SK-N-SH treated with all-trans-retinoic acid at 6 μM for 48 hours (cell line): ENCODE measurements around the gene TMEM156.

ENCODE experiments used
- BACH2 ChIP-seq: fragments of 250-450 bp; sonication (Bioruptor Pico); IDR thresholded peaks from 2 replicates; pipeline ENCODE4 v1.9.0; 2021; ENCODE audit warnings: mild to moderate bottlenecking, borderline replicate concordance
- CSDC2 ChIP-seq: fragments of 250-450 bp; sonication (Bioruptor Pico); IDR thresholded peaks from 2 replicates; pipeline ENCODE4 v1.5.0; 2020; ENCODE audit warnings: mild to moderate bottlenecking, moderate library complexity
- ESRRG ChIP-seq: fragments of 250-450 bp; sonication (Bioruptor Pico); IDR thresholded peaks from 2 replicates; pipeline ENCODE4 v1.6.1; 2021; ENCODE audit warnings: mild to moderate bottlenecking
- GLIS3 ChIP-seq: fragments of 250-450 bp; sonication (Bioruptor Pico); IDR thresholded peaks from 2 replicates; pipeline ENCODE4 v1.5.0; 2020; ENCODE audit warnings: mild to moderate bottlenecking, moderate library complexity
- ISL1 ChIP-seq: fragments of 250-450 bp; sonication (Bioruptor Pico); IDR thresholded peaks from 2 replicates; pipeline ENCODE4 v2.1.2; 2022; ENCODE audit warnings: mild to moderate bottlenecking, moderate library complexity
- OSR1 ChIP-seq: fragments of 250-450 bp; sonication (Bioruptor Pico); IDR thresholded peaks from 2 replicates; pipeline ENCODE4 v1.8.0; 2022; ENCODE audit warnings: moderate library complexity, mild to moderate bottlenecking, inconsistent platforms
- ZFP30 ChIP-seq: fragments of 450-650 bp; formaldehyde crosslinking; IDR thresholded peaks from 2 replicates; pipeline ENCODE4 v1.5.0; 2022; ENCODE audit warnings: mild to moderate bottlenecking, moderate library complexity
- ZNF565 ChIP-seq: fragments of 450-650 bp; formaldehyde crosslinking; conservative IDR thresholded peaks from 2 replicates; pipeline ENCODE4 v1.5.0; 2020; ENCODE audit warnings: low read depth, mild to moderate bottlenecking, moderate library complexity
- ZNF70 ChIP-seq: fragments of 450-650 bp; formaldehyde crosslinking; IDR thresholded peaks from 2 replicates; pipeline ENCODE4 v1.5.0; 2020; ENCODE audit warnings: mild to moderate bottlenecking, moderate library complexity
- ZNF8 ChIP-seq: fragments of 450-650 bp; formaldehyde crosslinking; IDR thresholded peaks from 2 replicates; pipeline ENCODE4 v1.5.0; 2020; ENCODE audit warnings: mild to moderate bottlenecking, moderate library complexity
- TF ChIP-seq, protein P1 (sequence below): fragments of 250-450 bp; sonication (Bioruptor Pico); IDR thresholded peaks from 2 replicates; pipeline ENCODE4 v1.5.0; 2020; ENCODE audit warnings: mild to moderate bottlenecking, moderate library complexity
- TF ChIP-seq, protein P2 (sequence below): fragments of 250-450 bp; sonication (Bioruptor Pico); IDR thresholded peaks from 2 replicates; pipeline ENCODE4 v1.8.0; 2020; ENCODE audit warnings: mild to moderate bottlenecking, moderate library complexity, borderline replicate concordance
- TF ChIP-seq, protein P3 (sequence below): fragments of 250-450 bp; sonication (Bioruptor Pico); IDR thresholded peaks from 2 replicates; pipeline ENCODE4 v1.5.1; 2021; ENCODE audit warnings: mild to moderate bottlenecking, moderate library complexity

DNA sequence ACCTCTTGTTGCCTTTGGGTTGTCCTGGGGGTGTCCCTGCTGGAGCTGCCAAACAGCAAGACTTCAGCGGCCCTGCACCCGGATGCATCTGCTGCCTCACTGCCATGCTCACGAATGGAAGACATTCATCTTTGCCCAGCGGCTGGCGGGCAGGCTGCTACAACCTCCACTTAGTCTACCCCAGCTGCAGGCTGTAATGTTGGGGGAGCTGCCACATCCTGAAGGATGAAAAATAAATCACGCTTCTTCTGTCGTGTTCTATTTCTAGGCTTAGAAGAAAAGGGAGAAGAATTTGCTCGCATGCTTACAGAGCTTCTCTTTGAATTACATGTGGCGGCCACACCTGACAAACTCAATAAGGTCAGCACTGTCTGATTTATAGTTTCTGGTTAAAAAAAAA, 103.2 kb downstream of the TMEM156 start:
- no peak for TF ChIP-seq ZFP30 (CRISPR knock-in tag)
- TF ChIP-seq GLIS3 (CRISPR knock-in tag) = no peak
- no peak for TF ChIP-seq ZNF565 (CRISPR knock-in tag)
- no peak for TF ChIP-seq OSR1 (CRISPR knock-in tag)
- TF ChIP-seq, protein P1, sequence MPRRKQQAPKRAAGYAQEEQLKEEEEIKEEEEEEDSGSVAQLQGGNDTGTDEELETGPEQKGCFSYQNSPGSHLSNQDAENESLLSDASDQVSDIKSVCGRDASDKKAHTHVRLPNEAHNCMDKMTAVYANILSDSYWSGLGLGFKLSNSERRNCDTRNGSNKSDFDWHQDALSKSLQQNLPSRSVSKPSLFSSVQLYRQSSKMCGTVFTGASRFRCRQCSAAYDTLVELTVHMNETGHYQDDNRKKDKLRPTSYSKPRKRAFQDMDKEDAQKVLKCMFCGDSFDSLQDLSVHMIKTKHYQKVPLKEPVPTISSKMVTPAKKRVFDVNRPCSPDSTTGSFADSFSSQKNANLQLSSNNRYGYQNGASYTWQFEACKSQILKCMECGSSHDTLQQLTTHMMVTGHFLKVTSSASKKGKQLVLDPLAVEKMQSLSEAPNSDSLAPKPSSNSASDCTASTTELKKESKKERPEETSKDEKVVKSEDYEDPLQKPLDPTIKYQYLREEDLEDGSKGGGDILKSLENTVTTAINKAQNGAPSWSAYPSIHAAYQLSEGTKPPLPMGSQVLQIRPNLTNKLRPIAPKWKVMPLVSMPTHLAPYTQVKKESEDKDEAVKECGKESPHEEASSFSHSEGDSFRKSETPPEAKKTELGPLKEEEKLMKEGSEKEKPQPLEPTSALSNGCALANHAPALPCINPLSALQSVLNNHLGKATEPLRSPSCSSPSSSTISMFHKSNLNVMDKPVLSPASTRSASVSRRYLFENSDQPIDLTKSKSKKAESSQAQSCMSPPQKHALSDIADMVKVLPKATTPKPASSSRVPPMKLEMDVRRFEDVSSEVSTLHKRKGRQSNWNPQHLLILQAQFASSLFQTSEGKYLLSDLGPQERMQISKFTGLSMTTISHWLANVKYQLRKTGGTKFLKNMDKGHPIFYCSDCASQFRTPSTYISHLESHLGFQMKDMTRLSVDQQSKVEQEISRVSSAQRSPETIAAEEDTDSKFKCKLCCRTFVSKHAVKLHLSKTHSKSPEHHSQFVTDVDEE (CRISPR knock-in tag) = no peak
- TF ChIP-seq, protein P2, sequence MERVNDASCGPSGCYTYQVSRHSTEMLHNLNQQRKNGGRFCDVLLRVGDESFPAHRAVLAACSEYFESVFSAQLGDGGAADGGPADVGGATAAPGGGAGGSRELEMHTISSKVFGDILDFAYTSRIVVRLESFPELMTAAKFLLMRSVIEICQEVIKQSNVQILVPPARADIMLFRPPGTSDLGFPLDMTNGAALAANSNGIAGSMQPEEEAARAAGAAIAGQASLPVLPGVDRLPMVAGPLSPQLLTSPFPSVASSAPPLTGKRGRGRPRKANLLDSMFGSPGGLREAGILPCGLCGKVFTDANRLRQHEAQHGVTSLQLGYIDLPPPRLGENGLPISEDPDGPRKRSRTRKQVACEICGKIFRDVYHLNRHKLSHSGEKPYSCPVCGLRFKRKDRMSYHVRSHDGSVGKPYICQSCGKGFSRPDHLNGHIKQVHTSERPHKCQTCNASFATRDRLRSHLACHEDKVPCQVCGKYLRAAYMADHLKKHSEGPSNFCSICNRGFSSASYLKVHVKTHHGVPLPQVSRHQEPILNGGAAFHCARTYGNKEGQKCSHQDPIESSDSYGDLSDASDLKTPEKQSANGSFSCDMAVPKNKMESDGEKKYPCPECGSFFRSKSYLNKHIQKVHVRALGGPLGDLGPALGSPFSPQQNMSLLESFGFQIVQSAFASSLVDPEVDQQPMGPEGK (CRISPR knock-in tag) = no peak
- no peak for TF ChIP-seq ZNF70 (CRISPR knock-in tag)
- TF ChIP-seq CSDC2 = no peak
- TF ChIP-seq ESRRG (CRISPR knock-in tag) = no peak
- no peak for TF ChIP-seq ZNF8
- TF ChIP-seq BACH2 (CRISPR knock-in tag) = no peak
- TF ChIP-seq, protein P3, sequence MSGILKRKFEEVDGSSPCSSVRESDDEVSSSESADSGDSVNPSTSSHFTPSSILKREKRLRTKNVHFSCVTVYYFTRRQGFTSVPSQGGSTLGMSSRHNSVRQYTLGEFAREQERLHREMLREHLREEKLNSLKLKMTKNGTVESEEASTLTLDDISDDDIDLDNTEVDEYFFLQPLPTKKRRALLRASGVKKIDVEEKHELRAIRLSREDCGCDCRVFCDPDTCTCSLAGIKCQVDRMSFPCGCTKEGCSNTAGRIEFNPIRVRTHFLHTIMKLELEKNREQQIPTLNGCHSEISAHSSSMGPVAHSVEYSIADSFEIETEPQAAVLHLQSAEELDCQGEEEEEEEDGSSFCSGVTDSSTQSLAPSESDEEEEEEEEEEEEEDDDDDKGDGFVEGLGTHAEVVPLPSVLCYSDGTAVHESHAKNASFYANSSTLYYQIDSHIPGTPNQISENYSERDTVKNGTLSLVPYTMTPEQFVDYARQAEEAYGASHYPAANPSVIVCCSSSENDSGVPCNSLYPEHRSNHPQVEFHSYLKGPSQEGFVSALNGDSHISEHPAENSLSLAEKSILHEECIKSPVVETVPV (CRISPR knock-in tag) = no peak
- no peak for TF ChIP-seq ISL1 (CRISPR knock-in tag)
